CD4-positive, alpha-beta T cell (primary cell): Measurements from ENCODE around the gene TRAK1. TPM values are rescaled to one million over a fixed set of nuclear protein-coding genes. Genes with fewer than 3 reads are reported as not detected.
"Not testable (repeated sequence)": the region's sequence is repeated elsewhere in the genome, so short reads cannot be mapped to it uniquely, and the experiment has no call there.

ENCODE experiments used
- ATAC-seq: fragments of 200-7000 bp; cut with Tn5 transposase; one replicate; pipeline ENCODE4 v1.10.0; 2022; ENCODE audit warnings: mild to moderate bottlenecking; ENCODE audit not compliant: poor library complexity
- CTCF ChIA-PET: fragments of 350-600 bp; sonication (Branson Sonifier 250); formaldehyde crosslinking; loops from one replicate; lab custom pipeline; 2021; ENCODE audit warnings: antibody characterized with exemption, inconsistent platforms; lab: Charles Lee
- POLR2A ChIA-PET: fragments of 350-600 bp; sonication (Branson Sonifier 250); formaldehyde crosslinking; loops from one replicate; lab custom pipeline; 2021; ENCODE audit warnings: antibody characterized with exemption, inconsistent platforms; lab: Charles Lee
- DNase-seq, 14 experiments: peaks; one replicate each; pipeline ENCODE4 v3.0.0-alpha.2; 2013 to 2020; ENCODE audit warnings: mixed read lengths in 2 of 14
- H3K27ac ChIP-seq, 2 donors: one replicate each; pipeline versions ENCODE4 v1.5.1 to v1.7.0; 2013; ENCODE audit warnings: low read length in 2 of 2, low read depth in 1 of 2, mild to moderate bottlenecking in 1 of 2
- H3K27me3 ChIP-seq, 2 experiments: 1 replicate in 1 of 2; 2 replicates in 1 of 2; pipeline versions ENCODE4 v1.6.1 to v1.7.0; 2013; ENCODE audit warnings: low read length in 2 of 2, control low read depth in 1 of 2, mild to moderate bottlenecking in 1 of 2, moderate library complexity in 1 of 2; ENCODE audit not compliant: insufficient read depth in 2 of 2, control insufficient read depth in 1 of 2
- H3K36me3 ChIP-seq: one replicate; pipeline ENCODE4 v1.6.1; 2013; ENCODE audit warnings: low read length, control low read depth; ENCODE audit not compliant: insufficient read depth
- H3K4me1 ChIP-seq: one replicate; pipeline ENCODE4 v1.6.1; 2013; ENCODE audit warnings: low read length, control low read depth; ENCODE audit not compliant: insufficient read depth
- H3K4me3 ChIP-seq: one replicate; pipeline ENCODE4 v1.5.1; 2013; ENCODE audit warnings: mild to moderate bottlenecking, low read length, moderate library complexity
- H3K9me3 ChIP-seq, 2 experiments: 1 replicate in 1 of 2; 2 replicates in 1 of 2; pipeline versions ENCODE4 v1.6.1 to v1.7.0; 2013; ENCODE audit warnings: low read length in 2 of 2, mild to moderate bottlenecking in 2 of 2, control low read depth in 1 of 2, moderate library complexity in 1 of 2; ENCODE audit not compliant: control insufficient read depth in 1 of 2, insufficient read depth in 1 of 2
- H3K27ac Mint-ChIP-seq: one replicate; pipeline ENCODE4 v1.8.0; 2020; ENCODE audit warnings: mixed read lengths
- H3K27me3 Mint-ChIP-seq: one replicate; pipeline ENCODE4 v1.8.0; 2021; ENCODE audit warnings: mixed read lengths
- H3K36me3 Mint-ChIP-seq: one replicate; pipeline ENCODE4 v1.8.0; 2021; ENCODE audit warnings: low read depth, mixed read lengths
- H3K4me1 Mint-ChIP-seq: one replicate; pipeline ENCODE4 v1.8.0; 2021; ENCODE audit warnings: low read depth, mixed read lengths
- H3K4me3 Mint-ChIP-seq: one replicate; pipeline ENCODE4 v1.8.0; 2020; ENCODE audit warnings: mild to moderate bottlenecking, mixed read lengths
- H3K9me3 Mint-ChIP-seq: one replicate; pipeline ENCODE4 v1.8.0; 2020; ENCODE audit warnings: mixed read lengths
- CTCF ChIP-seq: fragments of 200-600 bp; IDR thresholded peaks from one replicate; pipeline ENCODE4 v1.8.0; 2022; ENCODE audit warnings: antibody characterized with exemption, mild to moderate bottlenecking
- intact Hi-C, 2 experiments: fragments of 100-400 bp; cut with DNase I in 1 of 2; cut with micrococcal nuclease in 1 of 2; formaldehyde crosslinking; loops; one replicate each; pipeline versions ENCODE4 v1.15.1 to v1.9.0; 2023 to 2025; cut with DNase I, micrococcal nuclease
- total RNA-seq, 174 experiments: library from RNA in 2 of 174; stranded (reverse) in 2 of 174; gene quantifications; one replicate each; pipeline ENCODE4 v1.2.3 and lab custom pipeline; 2021 to 2026

TRAK1 gene
- total RNA-seq, 2 experiments from 2014 or later = 16.0 to 16.7 TPM

- CTCF ChIA-PET = no interaction called here
- Mint-ChIP-seq H3K4me1 (peaks cover 25% of the 10 kb centered on the region), H3K4me3 (no peak overlapping the region), H3K36me3 (no peaks in the 10 kb centered on the region), H3K27me3 (no peaks in the 10 kb centered on the region), H3K27ac (no peak overlapping the region), H3K9me3 (no peaks in the 10 kb centered on the region)
- ATAC-seq (no peak), DNase-seq (no peak)
- intact Hi-C loops = no loop called here
- no peaks in the 10 kb centered on the region for H3K27me3 ChIP-seq
- no peak for TF ChIP-seq CTCF
- no peaks in the 10 kb centered on the region for H3K4me1 ChIP-seq
- no peak overlapping the region for H3K27ac ChIP-seq
- POLR2A ChIA-PET = no interaction called here
- H3K9me3 ChIP-seq = no peaks in the 10 kb centered on the region
- H3K36me3 ChIP-seq = no peaks in the 10 kb centered on the region
- H3K4me3 ChIP-seq = no peak overlapping the region
These were observed 47.9 kb upstream of the TRAK1 start for GRCh38 chr3:42043099-42043813.

- no peak for TF ChIP-seq CTCF
- H3K27ac ChIP-seq = no peak overlapping the region
- intact Hi-C loops = no loop called here
- Mint-ChIP-seq H3K36me3 (no peaks in the 10 kb centered on the region), H3K4me1 (peaks cover 29% of the 10 kb centered on the region), H3K27me3 (no peaks in the 10 kb centered on the region), H3K4me3 (no peak overlapping the region), H3K9me3 (no peaks in the 10 kb centered on the region), H3K27ac (no peak overlapping the region)
- H3K4me3 ChIP-seq = no peak overlapping the region
- H3K27me3 ChIP-seq = no peaks in the 10 kb centered on the region
- peaks cover 4% of the 10 kb centered on the region for H3K4me1 ChIP-seq
- ATAC-seq (no peak), DNase-seq (no peak)
- ChIA-PET CTCF (interaction anchor here (1.7 kb wide), 1 partner anchor 15 kb away, joined by 3 read pairs; no protein-coding TSS in a partner anchor), POLR2A (no interaction called here)
- no peaks in the 10 kb centered on the region for H3K36me3 ChIP-seq
- no peaks in the 10 kb centered on the region for H3K9me3 ChIP-seq
These were observed 45.4 kb upstream of the TRAK1 start for GRCh38 chr3:42045708-42046243.

GRCh38 chr3:42048526-42048925 lies 42.6 kb upstream of the TRAK1 start:
- CTCF ChIA-PET, intact Hi-C loops, H3K36me3 Mint-ChIP-seq, H3K36me3 ChIP-seq, H3K27ac Mint-ChIP-seq, H3K4me3 Mint-ChIP-seq, H3K27me3 Mint-ChIP-seq, POLR2A ChIA-PET, H3K4me3 ChIP-seq, ATAC-seq, H3K27me3 ChIP-seq, H3K9me3 ChIP-seq, H3K9me3 Mint-ChIP-seq, H3K4me1 ChIP-seq, H3K27ac ChIP-seq: not testable (repeated sequence)
- H3K4me1 Mint-ChIP-seq = peaks cover 33% of the 10 kb centered on the region
- DNase-seq = peak in 2 of 14 experiments; percentile 23 to 39

GRCh38 chr3:42050126-42050525 lies 41.0 kb upstream of the TRAK1 start:
- no peaks in the 10 kb centered on the region for H3K9me3 ChIP-seq
- DNase-seq (no peak), ATAC-seq (no peak)
- H3K27ac ChIP-seq = no peak overlapping the region
- H3K4me3 ChIP-seq = no peak overlapping the region
- Mint-ChIP-seq H3K36me3 (no peaks in the 10 kb centered on the region), H3K27ac (no peak overlapping the region), H3K4me3 (no peak overlapping the region), H3K4me1 (peaks cover 33% of the 10 kb centered on the region), H3K9me3 (no peaks in the 10 kb centered on the region), H3K27me3 (no peaks in the 10 kb centered on the region)
- no peaks in the 10 kb centered on the region for H3K36me3 ChIP-seq
- H3K4me1 ChIP-seq = peaks cover 4% of the 10 kb centered on the region
- ChIA-PET POLR2A (no interaction called here), CTCF (no interaction called here)
- H3K27me3 ChIP-seq = no peaks in the 10 kb centered on the region
- intact Hi-C loops = no loop called here
- TF ChIP-seq CTCF = no peak
